BJ (cell line): ENCODE measurements around the gene TMEM91. TPM values are rescaled to one million over a fixed set of nuclear protein-coding genes. Genes with fewer than 3 reads are reported as not detected.

ENCODE experiments used
- CTCF ChIA-PET: fragments of 350-600 bp; formaldehyde crosslinking; extraction: SDS; loops from one replicate; lab custom pipeline; 2021; ENCODE audit warnings: antibody characterized with exemption, inconsistent platforms; lab: Yijun Ruan, JAX
- POLR2A ChIA-PET: fragments of 300-600 bp; sonication (Branson Sonifier 250); formaldehyde crosslinking; extraction: SDS; loops from one replicate; lab custom pipeline; 2021; ENCODE audit warnings: antibody characterized with exemption; lab: Charles Lee
- DNase-seq: peaks from one replicate; pipeline ENCODE4 v3.0.0-alpha.2; 2011; ENCODE audit warnings: low read depth
- H3K27me3 ChIP-seq: 2 replicates; pipeline ENCODE4 v1.6.0; 2011; ENCODE audit warnings: low read length; ENCODE audit not compliant: control insufficient read depth, insufficient read depth
- H3K36me3 ChIP-seq: 2 replicates; pipeline ENCODE4 v1.5.1; 2011; ENCODE audit warnings: low read length; ENCODE audit not compliant: control insufficient read depth, insufficient read depth
- H3K4me3 ChIP-seq: 2 replicates; pipeline ENCODE4 v1.5.1; 2011; ENCODE audit warnings: low read depth, mild to moderate bottlenecking, control low read depth, low read length
- CTCF ChIP-seq: IDR thresholded peaks from 2 replicates; pipeline ENCODE4 v1.5.1; 2011; ENCODE audit warnings: low read depth, mild to moderate bottlenecking, control low read depth, inconsistent platforms, low read length, moderate library complexity; ENCODE audit not compliant: insufficient read depth
- polyA plus RNA-seq: library from polyadenylated mRNA; depleted of rRNA; stranded (reverse); fragments of >200 nt; gene quantifications from 2 replicates; pipeline ENCODE4 v1.2.3, GENCODE V29; 2011

The TMEM91 gene
- polyA plus RNA-seq, 1 experiment, result 5.1 TPM

GRCh38 chr19:41410336-41411054, 34.2 kb downstream of the TMEM91 start:
- ChIA-PET CTCF (interaction anchor here (1.4 kb wide), 1 partner anchor 18 kb away, joined by 3 read pairs; no protein-coding TSS in a partner anchor), POLR2A (no interaction called here)
- no peak overlapping the region for H3K4me3 ChIP-seq
- no peak for TF ChIP-seq CTCF
- H3K36me3 ChIP-seq, result peaks cover 22% of the 10 kb centered on the region
- DNase-seq, result no peak
- H3K27me3 ChIP-seq, result no peaks in the 10 kb centered on the region

- H3K4me3 ChIP-seq, result no peak overlapping the region
- no peak for TF ChIP-seq CTCF
- ChIA-PET POLR2A (no interaction called here), CTCF (no interaction called here)
- no peaks in the 10 kb centered on the region for H3K27me3 ChIP-seq
- peaks cover 25% of the 10 kb centered on the region for H3K36me3 ChIP-seq
- DNase-seq, result no peak
Observed at GRCh38 chr19:41411100-41411967, 35.0 kb downstream of the TMEM91 start.

GRCh38 chr19:41411968-41412265, 35.6 kb downstream of the TMEM91 start:
- peaks cover 26% of the 10 kb centered on the region for H3K36me3 ChIP-seq
- CTCF ChIA-PET, result no interaction called here
- no peak overlapping the region for H3K4me3 ChIP-seq
- TF ChIP-seq CTCF, result no peak
- DNase-seq, result no peak
- POLR2A ChIA-PET, result no interaction called here
- no peaks in the 10 kb centered on the region for H3K27me3 ChIP-seq

- POLR2A ChIA-PET, result no interaction called here
- no peak for DNase-seq
- CTCF ChIA-PET, result no interaction called here
- Histone ChIP-seq H3K27me3 (no peaks in the 10 kb centered on the region), H3K4me3 (no peak overlapping the region), H3K36me3 (peaks cover 26% of the 10 kb centered on the region)
- TF ChIP-seq CTCF, result no peak
Observed at GRCh38 chr19:41412953-41413352, 36.6 kb downstream of the TMEM91 start.

- TF ChIP-seq CTCF, result no peak
- no peak for DNase-seq
- CTCF ChIA-PET, result interaction anchor here (1.1 kb wide), 1 partner anchor 150 kb away, joined by 3 read pairs; no protein-coding TSS in a partner anchor
- Histone ChIP-seq H3K4me3 (no peak overlapping the region), H3K27me3 (no peaks in the 10 kb centered on the region), H3K36me3 (peaks cover 31% of the 10 kb centered on the region)
- POLR2A ChIA-PET, result no interaction called here
Observed at GRCh38 chr19:41413947-41414346, 37.6 kb downstream of the TMEM91 start.
